HG03064 (cell line): ENCODE measurements around the gene PRPF38B.
"Not testable (repeated sequence)": the region's sequence is repeated elsewhere in the genome, so short reads cannot be mapped to it uniquely, and the experiment has no call there.

Experiments
- ATAC-seq: cut with Tn5 transposase; IDR thresholded peaks from one replicate; pipeline ENCODE4 v1.9.1; 2021; ENCODE audit warnings: low read depth; ENCODE audit not compliant: unreplicated experiment

PRPF38B gene, protein sequence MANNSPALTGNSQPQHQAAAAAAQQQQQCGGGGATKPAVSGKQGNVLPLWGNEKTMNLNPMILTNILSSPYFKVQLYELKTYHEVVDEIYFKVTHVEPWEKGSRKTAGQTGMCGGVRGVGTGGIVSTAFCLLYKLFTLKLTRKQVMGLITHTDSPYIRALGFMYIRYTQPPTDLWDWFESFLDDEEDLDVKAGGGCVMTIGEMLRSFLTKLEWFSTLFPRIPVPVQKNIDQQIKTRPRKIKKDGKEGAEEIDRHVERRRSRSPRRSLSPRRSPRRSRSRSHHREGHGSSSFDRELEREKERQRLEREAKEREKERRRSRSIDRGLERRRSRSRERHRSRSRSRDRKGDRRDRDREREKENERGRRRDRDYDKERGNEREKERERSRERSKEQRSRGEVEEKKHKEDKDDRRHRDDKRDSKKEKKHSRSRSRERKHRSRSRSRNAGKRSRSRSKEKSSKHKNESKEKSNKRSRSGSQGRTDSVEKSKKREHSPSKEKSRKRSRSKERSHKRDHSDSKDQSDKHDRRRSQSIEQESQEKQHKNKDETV

DNA sequence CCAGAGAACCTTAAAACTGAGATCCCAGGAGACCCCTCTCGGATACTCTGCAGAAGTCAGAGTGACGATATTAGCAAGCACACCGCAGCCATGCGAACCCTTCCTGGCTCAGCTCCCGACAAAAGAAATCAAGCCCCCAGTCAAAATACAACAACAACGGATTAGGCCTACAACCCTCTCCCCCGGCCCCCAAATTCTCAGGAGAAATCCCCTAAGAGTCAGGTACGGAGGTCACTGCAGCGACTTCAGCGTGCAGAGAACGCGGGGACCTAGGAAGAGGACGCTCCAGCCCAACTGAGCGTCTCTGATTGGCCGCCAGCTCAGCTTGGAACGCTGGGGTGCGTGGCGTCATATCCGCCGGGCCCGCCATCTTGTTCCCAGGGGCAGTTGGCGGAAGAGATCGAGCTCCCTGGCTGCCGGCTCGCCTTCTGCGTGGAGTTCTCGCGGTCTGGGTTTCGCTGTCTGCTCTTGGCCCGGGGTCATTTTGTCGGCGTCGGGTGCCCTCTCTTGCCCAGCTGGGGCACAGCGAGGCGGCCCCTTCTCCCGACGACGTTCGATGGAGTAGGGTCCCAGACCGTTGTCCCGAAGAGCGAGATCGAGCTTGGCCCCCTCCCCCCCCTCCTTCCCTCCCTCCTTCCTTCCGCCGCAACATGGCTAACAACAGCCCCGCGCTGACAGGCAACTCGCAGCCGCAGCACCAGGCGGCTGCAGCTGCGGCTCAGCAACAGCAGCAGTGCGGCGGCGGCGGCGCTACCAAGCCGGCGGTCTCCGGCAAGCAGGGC lies at the start of gene PRPF38B:
TSS of gene PRPF38B (plus strand) at position 369 of the 782 bp plus-strand sequence. CDS start at position 651, 282 bp downstream.
- peak; percentile 89 for ATAC-seq

GRCh38 chr1:108643492-108644335 lies 48.4 kb upstream of the PRPF38B start:
- ATAC-seq = peak; percentile 54

DNA sequence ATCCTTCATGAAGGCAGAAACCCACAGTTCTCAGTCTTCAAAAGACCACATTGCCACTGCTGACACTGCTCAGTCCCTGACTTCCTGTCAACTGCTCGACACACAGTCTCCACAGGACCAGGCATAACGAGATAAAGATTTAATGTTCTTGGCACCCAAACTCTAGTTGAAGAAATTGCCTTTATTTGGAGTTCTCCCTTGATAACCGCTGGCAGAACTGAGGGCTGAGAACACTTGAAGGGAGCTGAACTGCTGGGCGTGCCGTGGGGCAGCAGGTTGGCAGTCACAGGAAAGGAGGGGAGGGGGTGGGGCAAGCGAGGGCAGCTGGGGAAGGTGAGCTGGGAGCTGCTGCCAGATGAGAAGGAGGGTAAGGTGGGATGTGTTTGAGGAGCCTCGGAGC lies 47.1 kb upstream of the PRPF38B start:
- no peak for ATAC-seq

DNA sequence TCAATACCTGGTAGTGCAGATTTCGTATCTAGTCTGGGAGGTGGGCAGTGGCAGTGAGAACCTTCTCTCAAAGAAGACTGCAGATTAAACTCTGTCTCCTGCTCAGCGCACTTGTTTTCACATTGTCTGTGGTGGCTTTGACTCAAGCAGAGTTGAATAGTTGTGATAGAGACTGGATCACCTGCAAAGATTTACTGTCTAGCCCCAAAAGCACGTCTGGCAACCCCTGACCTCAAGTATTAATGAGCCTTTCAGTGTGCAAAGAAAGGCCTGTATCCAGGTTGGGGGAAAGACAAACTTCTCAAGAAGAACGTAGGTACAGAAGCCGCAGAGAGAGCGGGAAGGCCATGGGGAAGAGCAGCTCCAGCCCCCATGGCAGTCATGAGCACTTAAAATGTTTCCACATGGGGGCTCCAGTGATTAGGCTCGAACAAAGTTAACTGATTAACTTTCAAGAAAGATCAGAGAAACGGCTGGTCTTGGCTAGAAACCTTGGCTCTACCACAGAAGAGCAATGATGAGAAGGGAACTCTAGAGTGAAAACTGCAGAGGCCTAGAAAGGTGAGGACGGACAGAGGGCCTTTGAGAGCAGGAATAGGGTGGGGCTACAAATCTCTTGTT lies 46.4 kb upstream of the PRPF38B start:
- no peak for ATAC-seq

DNA sequence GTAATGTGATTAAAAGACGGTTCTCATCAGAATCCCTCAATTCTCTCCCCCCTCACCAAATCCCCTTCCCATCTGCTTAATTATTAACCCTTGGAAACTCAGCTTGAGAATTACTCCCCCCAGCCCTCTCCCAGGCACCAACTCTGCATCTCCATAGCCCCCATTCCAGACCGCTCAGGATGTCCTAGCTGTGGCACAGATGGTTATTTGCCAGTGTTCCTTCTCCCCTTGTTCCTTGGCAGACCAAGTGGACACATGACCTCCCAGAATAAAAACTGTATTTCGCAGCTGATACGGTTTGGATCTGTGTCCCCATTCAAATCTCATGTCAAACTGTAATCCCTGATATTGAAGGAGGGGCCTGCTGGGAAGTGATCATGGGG lies 45.9 kb upstream of the PRPF38B start:
- ATAC-seq = no peak

GRCh38 chr1:108646648-108647269 lies 45.4 kb upstream of the PRPF38B start:
- peak; percentile 72 for ATAC-seq

GRCh38 chr1:108653431-108654105 lies 38.5 kb upstream of the PRPF38B start:
- ATAC-seq = no peak

DNA sequence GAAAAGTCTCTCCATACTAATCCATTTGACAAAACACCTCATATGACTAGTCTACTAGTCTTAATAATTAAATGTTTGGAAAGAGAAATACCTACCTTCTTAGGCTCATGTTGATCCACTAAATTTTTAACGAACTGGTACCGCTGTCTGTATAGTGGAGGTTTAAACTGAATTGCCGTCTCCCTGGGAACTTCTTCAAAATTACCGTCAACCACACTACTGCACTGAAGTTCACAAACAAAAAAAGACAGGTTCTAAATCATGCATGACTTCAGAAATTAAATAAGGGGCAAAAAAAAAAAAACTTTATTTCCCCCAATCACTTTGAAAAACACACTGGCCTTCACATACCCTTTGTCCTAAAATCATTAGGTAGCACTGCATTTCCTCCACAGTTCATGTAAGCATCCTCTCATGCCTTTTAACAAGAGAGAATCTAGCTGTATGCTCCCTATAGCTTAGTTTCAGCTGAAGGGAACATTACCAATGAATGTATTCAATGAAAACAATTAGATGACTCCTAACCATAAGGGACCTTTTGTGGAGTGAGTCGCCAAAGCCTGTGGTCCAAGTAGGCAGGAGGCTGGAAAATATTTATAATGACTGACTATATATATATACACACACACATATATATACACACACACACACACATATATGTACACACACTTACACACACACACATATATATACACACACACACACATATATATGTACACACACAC lies 34.6 kb upstream of the PRPF38B start:
- no peak for ATAC-seq

GRCh38 chr1:108661030-108661609 lies 31.0 kb upstream of the PRPF38B start, which contains the start of gene HENMT1:
TSS of gene HENMT1 (minus strand) at chr1:108661093. CDS start at chr1:108659884, 1,209 bp downstream.
- peak; percentile 81 for ATAC-seq

- ATAC-seq = no peak
Observed at GRCh38 chr1:108663074-108663473, 29.0 kb upstream of the PRPF38B start.

GRCh38 chr1:108664481-108664880 lies 27.6 kb upstream of the PRPF38B start:
- no peak for ATAC-seq

- ATAC-seq = no peak
Observed at GRCh38 chr1:108665067-108665466, 27.0 kb upstream of the PRPF38B start.

DNA sequence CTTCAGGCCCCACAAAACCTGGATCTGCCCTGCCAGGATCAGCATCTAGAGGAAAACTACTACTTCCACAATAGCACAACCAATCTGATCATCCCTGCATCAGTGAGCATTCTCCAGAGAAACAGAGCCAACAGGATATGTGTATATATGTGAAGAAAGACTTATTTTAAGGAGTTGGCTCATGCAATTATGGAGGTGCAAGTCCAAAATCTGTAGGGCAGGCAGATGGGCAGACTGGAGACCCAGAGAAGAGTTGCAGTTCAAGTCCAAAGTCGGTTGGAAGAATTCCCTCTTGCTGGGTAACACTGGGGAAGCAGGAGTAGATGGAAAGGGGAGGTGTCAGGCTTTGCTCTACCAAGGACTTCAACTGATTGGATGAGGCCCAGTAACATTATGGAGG lies 26.3 kb upstream of the PRPF38B start:
- no peak for ATAC-seq

DNA sequence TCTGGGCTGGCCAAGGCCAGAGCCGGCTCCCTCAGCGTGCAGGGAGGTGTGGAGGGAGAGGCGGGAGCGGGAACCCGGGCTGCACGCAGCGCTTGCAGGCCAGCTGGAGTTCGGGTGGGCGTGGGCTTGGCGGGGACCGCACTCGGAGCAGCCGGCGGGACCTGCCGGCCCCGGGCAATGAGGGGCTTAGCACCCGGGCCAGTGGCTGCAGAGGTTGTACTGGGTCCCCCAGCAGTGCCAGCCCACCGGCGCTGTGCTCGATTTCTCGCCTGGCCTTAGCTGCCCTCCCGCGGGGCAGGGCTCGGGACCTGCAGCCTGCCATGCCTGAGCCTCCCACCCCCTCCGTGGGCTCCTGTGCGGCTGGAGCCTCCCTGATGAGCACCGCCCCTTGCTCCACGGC lies 24.7 kb upstream of the PRPF38B start:
- ATAC-seq = not testable (repeated sequence)

DNA sequence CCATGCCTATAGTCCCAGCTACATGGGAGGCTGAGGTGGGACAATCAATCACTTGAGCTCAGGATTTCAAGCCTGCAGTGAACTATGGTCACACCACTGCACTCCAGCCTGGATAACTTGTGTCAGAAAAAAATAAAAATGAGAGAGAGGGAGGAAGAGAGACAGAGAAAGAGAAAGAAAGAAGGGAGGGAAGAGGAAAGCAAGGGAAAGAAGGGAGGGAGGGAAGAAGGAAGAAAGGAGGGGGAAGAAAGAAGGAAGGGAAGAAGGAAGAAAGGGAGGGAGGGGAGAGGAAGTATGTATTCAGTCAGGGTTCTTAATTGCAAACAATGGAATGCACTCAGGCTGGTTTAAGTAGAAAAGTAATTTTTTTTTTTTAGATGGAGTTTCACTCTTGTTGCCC lies 23.3 kb upstream of the PRPF38B start:
- no peak for ATAC-seq

DNA sequence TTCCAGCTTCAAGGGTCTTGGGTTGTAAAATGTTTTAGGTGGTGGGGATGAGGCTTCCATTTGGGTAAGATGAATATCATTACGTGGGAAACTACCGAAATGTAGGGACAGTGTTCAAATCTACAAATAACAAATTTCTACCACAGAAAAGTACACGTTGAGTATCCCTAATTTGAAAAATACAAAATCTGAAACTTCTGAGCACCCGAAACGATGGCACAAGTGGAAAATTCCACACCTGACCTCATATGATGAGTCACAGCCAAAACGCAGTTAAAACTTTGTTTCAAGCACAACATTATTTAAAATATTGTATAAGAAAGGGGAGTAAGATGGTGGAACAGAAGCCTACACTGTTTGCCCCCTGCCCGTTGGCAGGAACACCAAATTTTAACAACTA lies 22.4 kb upstream of the PRPF38B start:
- ATAC-seq = no peak

DNA sequence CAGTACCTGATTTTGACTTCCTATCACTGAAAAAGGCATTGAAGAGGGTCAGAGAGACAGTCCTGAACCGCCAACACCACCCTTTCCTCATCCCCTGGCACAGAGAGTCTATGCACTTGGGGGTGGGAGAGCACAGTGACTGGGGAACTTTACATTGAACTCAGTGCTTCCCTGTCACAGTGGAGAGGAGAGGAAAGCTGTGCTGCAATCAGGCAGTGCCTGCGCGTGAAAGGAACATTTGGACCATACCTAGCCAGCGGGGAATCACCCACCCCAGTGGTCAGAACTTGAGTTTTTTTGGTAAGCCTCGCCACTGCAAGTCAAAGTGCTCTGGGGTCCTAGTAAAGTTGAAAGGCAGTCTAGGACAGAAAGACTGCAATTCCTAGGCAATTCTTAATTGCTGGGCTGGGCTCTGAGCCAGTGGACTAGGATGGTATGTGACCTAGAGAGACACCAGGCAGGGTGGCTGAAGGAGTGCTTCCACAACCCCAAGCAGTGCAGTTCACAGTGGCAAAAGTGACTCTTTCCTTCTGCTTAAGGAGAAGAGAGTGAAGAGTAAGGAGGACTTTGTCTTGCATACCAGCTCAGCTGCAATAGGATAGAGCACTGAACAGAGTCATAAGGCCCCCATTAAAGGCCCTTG lies 21.9 kb upstream of the PRPF38B start:
- ATAC-seq = no peak

GRCh38 chr1:108671143-108671542 lies 21.0 kb upstream of the PRPF38B start:
- no peak for ATAC-seq
